ENCODE data around the gene BCL11A. TPM values are rescaled to one million over a fixed set of nuclear protein-coding genes. Genes with fewer than 3 reads are reported as not detected.

BCL11A gene
- total RNA-seq, 4 donors from 2014 or later, result 0.22 TPM; not detected in 3

GRCh38 chr2:60433018-60433596 lies 120.3 kb downstream of the BCL11A start:
- Histone ChIP-seq H3K27ac (no peak overlapping the region), H3K4me3 (no peak overlapping the region), H3K9me3 (no peaks in the 10 kb centered on the region), H3K4me1 (no peaks in the 10 kb centered on the region), H3K27me3 (no peaks in the 10 kb centered on the region), H3K36me3 (no peaks in the 10 kb centered on the region)
- TF ChIP-seq CTCF (IDR thresholded peaks at IDR 0.05) (no peak), POLR2A (IDR thresholded peaks at IDR 0.05) (no peak), EP300 (IDR thresholded peaks at IDR 0.05) (no peak)
- WGBS, 2 donors, result 70 to 73% methylated on average over 5 of the region's 5 CpGs
- DNase-seq (ENCODE audit: low spot score in 2 of 2), result no peak

- H3K36me3 ChIP-seq, result no peaks in the 10 kb centered on the region
- no peak for TF ChIP-seq EP300 (IDR thresholded peaks at IDR 0.05)
- no peak for TF ChIP-seq CTCF (IDR thresholded peaks at IDR 0.05)
- no peak for TF ChIP-seq POLR2A (IDR thresholded peaks at IDR 0.05)
- WGBS, 2 donors, result 85 to 88% methylated on average over 8 of the region's 8 CpGs
- no peaks in the 10 kb centered on the region for H3K9me3 ChIP-seq
- no peaks in the 10 kb centered on the region for H3K27me3 ChIP-seq
- no peak overlapping the region for H3K4me3 ChIP-seq
- DNase-seq (ENCODE audit: low spot score in 2 of 2), result no peak
- H3K27ac ChIP-seq, result no peak overlapping the region
- H3K4me1 ChIP-seq, result no peaks in the 10 kb centered on the region
Measured at GRCh38 chr2:60432035-60432601, 121.3 kb downstream of the BCL11A start.

GRCh38 chr2:60429681-60430080 lies 123.8 kb downstream of the BCL11A start:
- no peak overlapping the region for H3K27ac ChIP-seq
- H3K4me1 ChIP-seq, result no peaks in the 10 kb centered on the region
- WGBS, 2 donors, result 79 to 84% methylated on average over 4 of the region's 4 CpGs
- no peak for TF ChIP-seq POLR2A (IDR thresholded peaks at IDR 0.05)
- no peak for TF ChIP-seq CTCF (IDR thresholded peaks at IDR 0.05)
- TF ChIP-seq EP300 (IDR thresholded peaks at IDR 0.05), result no peak
- no peaks in the 10 kb centered on the region for H3K9me3 ChIP-seq
- H3K27me3 ChIP-seq, result no peaks in the 10 kb centered on the region
- DNase-seq (ENCODE audit: low spot score in 2 of 2), result no peak
- no peaks in the 10 kb centered on the region for H3K36me3 ChIP-seq
- no peak overlapping the region for H3K4me3 ChIP-seq

GRCh38 chr2:60426880-60427279 lies 126.6 kb downstream of the BCL11A start:
- TF ChIP-seq POLR2A (IDR thresholded peaks at IDR 0.05), result no peak
- no peak for TF ChIP-seq EP300 (IDR thresholded peaks at IDR 0.05)
- no peak for TF ChIP-seq CTCF (IDR thresholded peaks at IDR 0.05)
- WGBS, 2 donors, result 86 to 90% methylated on average over 7 of the region's 7 CpGs

GRCh38 chr2:60426341-60426740 lies 127.1 kb downstream of the BCL11A start:
- no peak for DNase-seq (ENCODE audit: low spot score in 2 of 2)
- Histone ChIP-seq H3K9me3 (no peaks in the 10 kb centered on the region), H3K4me1 (no peaks in the 10 kb centered on the region), H3K4me3 (no peak overlapping the region), H3K27ac (no peak overlapping the region), H3K27me3 (no peaks in the 10 kb centered on the region), H3K36me3 (no peaks in the 10 kb centered on the region)
- no peak for TF ChIP-seq CTCF (IDR thresholded peaks at IDR 0.05)
- no peak for TF ChIP-seq POLR2A (IDR thresholded peaks at IDR 0.05)
- TF ChIP-seq EP300 (IDR thresholded peaks at IDR 0.05), result no peak

More at GRCh38 chr2:60426880-60427279, 126.6 kb downstream of the BCL11A start:
- no peaks in the 10 kb centered on the region for H3K27me3 ChIP-seq
- H3K9me3 ChIP-seq, result no peaks in the 10 kb centered on the region
- no peaks in the 10 kb centered on the region for H3K36me3 ChIP-seq
- H3K4me3 ChIP-seq, result no peak overlapping the region
- no peaks in the 10 kb centered on the region for H3K4me1 ChIP-seq
- no peak overlapping the region for H3K27ac ChIP-seq
- no peak for DNase-seq (ENCODE audit: low spot score in 2 of 2)
